Body of pancreas (tissue), 4 donors: Measurements from ENCODE around the gene EFR3B.

Experiments
- POLR2A ChIP-seq, 3 donors: fragments of 450-650 bp; IDR thresholded peaks; one replicate each; pipeline ENCODE4 v1.6.1; 2016; ENCODE audit warnings: antibody characterized with exemption in 3 of 3, mild to moderate bottlenecking in 2 of 3
- TF ChIP-seq, protein P1 (sequence below), 7 experiments: fragments of 450-650 bp in 4 of 7; fragments of 200-600 bp in 3 of 7; sonication (generic) in 3 of 7; IDR thresholded peaks; one replicate each; pipeline ENCODE4 v1.5.1; 2016 to 2019; ENCODE audit warnings: antibody characterized with exemption in 7 of 7

DNA sequence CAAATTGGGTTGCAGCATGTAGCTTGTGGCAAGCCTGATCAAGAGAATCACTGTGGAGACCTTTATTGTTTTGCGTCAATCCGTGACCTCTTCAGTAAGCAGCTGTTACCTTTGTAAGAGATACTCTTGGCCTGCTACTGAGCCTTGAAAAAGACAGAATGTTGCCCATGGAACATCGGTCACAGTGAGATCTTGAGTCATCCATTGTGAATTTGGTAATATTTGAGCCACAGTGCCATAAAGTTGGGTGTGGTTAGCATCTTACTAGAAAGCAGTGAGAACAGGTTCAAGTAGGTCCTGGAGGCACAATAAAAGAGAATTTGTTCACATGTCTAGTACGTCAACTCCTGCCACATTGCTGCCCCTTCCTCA, 12.7 kb upstream of the EFR3B start:
- TF ChIP-seq, protein P1, sequence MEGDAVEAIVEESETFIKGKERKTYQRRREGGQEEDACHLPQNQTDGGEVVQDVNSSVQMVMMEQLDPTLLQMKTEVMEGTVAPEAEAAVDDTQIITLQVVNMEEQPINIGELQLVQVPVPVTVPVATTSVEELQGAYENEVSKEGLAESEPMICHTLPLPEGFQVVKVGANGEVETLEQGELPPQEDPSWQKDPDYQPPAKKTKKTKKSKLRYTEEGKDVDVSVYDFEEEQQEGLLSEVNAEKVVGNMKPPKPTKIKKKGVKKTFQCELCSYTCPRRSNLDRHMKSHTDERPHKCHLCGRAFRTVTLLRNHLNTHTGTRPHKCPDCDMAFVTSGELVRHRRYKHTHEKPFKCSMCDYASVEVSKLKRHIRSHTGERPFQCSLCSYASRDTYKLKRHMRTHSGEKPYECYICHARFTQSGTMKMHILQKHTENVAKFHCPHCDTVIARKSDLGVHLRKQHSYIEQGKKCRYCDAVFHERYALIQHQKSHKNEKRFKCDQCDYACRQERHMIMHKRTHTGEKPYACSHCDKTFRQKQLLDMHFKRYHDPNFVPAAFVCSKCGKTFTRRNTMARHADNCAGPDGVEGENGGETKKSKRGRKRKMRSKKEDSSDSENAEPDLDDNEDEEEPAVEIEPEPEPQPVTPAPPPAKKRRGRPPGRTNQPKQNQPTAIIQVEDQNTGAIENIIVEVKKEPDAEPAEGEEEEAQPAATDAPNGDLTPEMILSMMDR (IDR thresholded peaks at IDR 0.05): no peak
- TF ChIP-seq POLR2A (IDR thresholded peaks at IDR 0.05): no peak
